Activated T-cell treated with anti-CD3 and anti-CD28 coated beads, Interleukin-2, amount 50 U/mL, for 4 hours (primary cell): Measurements from ENCODE around the gene ZNF592. TPM values are rescaled to one million over a fixed set of nuclear protein-coding genes. Genes with fewer than 3 reads are reported as not detected.

Experiments
- ATAC-seq, 2 donors: fragments of 200-7000 bp; cut with Tn5 transposase; one replicate each; pipeline ENCODE4 v1.10.0; 2021
- DNase-seq: peaks from one replicate; pipeline ENCODE4 v3.0.0-alpha.2; 2020
- H3K27me3 Mint-ChIP-seq: one replicate; pipeline ENCODE4 v1.8.0; 2021; ENCODE audit warnings: low read depth, mixed read lengths
- H3K36me3 Mint-ChIP-seq: one replicate; pipeline ENCODE4 v1.8.0; 2022; ENCODE audit warnings: mixed read lengths; ENCODE audit not compliant: insufficient read depth
- H3K4me1 Mint-ChIP-seq: one replicate; pipeline ENCODE4 v1.8.0; 2021; ENCODE audit warnings: low read depth, mixed read lengths
- H3K4me3 Mint-ChIP-seq: one replicate; pipeline ENCODE4 v1.8.0; 2021; ENCODE audit warnings: mild to moderate bottlenecking, moderate library complexity, mixed read lengths
- H3K9me3 Mint-ChIP-seq: one replicate; pipeline ENCODE4 v1.8.0; 2021; ENCODE audit warnings: mixed read lengths
- total RNA-seq, 3 donors: library from RNA; stranded (reverse); gene quantifications; one replicate each; pipeline ENCODE4 v1.2.1, GENCODE V29; 2021

Gene ZNF592
- total RNA-seq, 3 donors from 2014 or later = 28.7 to 30.6 (median 30.5) TPM

- ATAC-seq (no peak), DNase-seq (no peak)
- H3K27me3 Mint-ChIP-seq = no peaks in the 10 kb centered on the region
- no peaks in the 10 kb centered on the region for H3K4me1 Mint-ChIP-seq
- H3K9me3 Mint-ChIP-seq = no peaks in the 10 kb centered on the region
- no peak overlapping the region for H3K4me3 Mint-ChIP-seq
- H3K36me3 Mint-ChIP-seq = no peaks in the 10 kb centered on the region
These were observed 81.0 kb downstream of the ZNF592 start for GRCh38 chr15:84829428-84829827.

DNA sequence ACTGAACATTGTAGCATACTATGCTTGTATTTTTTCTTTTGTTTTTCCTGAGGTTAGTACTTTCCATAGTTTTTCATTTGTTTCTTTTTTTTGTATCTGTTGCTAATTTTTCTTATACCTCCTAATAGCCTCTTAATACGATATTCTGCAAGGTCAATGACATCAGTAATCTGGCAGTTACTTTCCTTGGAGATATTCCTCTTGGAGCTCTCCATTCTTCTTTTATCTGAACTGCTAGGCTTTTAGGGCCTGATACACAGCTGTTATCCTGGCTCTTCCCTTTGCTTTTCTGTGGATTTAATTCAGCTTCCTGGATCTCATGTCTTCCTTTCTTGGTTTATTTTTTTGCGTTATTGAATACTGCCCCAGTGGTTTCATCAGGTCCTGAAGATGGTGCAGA is 81.6 kb downstream of the ZNF592 start:
- Mint-ChIP-seq H3K9me3 (no peaks in the 10 kb centered on the region), H3K27me3 (no peaks in the 10 kb centered on the region), H3K4me1 (no peaks in the 10 kb centered on the region), H3K36me3 (no peaks in the 10 kb centered on the region), H3K4me3 (no peak overlapping the region)
- ATAC-seq (no peak), DNase-seq (no peak)

DNA sequence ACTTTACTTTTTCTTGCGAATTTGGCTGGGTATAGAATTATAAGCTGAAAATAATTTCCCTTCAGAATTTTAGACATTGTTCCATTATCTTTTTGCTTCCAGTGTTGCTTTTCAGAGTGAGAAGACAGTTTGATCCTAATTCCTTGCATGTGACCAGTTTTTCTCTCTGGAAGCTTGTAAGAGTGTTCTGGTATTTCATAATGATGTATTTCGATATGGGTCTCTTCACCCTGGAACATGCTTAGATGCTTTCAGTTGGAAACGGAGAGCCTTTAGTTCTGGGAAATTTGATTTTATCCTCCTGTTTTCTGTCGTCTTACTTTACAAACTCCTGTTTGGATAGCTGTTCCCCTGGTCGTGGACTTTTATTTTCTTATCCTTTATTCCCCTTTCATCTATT is 82.6 kb downstream of the ZNF592 start:
- no peaks in the 10 kb centered on the region for H3K27me3 Mint-ChIP-seq
- ATAC-seq (no peak), DNase-seq (no peak)
- no peak overlapping the region for H3K4me3 Mint-ChIP-seq
- H3K4me1 Mint-ChIP-seq = no peaks in the 10 kb centered on the region
- H3K9me3 Mint-ChIP-seq = no peaks in the 10 kb centered on the region
- no peaks in the 10 kb centered on the region for H3K36me3 Mint-ChIP-seq

GRCh38 chr15:84831613-84832012 is 83.2 kb downstream of the ZNF592 start:
- H3K9me3 Mint-ChIP-seq = no peaks in the 10 kb centered on the region
- H3K27me3 Mint-ChIP-seq = no peaks in the 10 kb centered on the region
- no peak overlapping the region for H3K4me3 Mint-ChIP-seq
- ATAC-seq (no peak), DNase-seq (no peak)
- no peaks in the 10 kb centered on the region for H3K4me1 Mint-ChIP-seq
- H3K36me3 Mint-ChIP-seq = no peaks in the 10 kb centered on the region

DNA sequence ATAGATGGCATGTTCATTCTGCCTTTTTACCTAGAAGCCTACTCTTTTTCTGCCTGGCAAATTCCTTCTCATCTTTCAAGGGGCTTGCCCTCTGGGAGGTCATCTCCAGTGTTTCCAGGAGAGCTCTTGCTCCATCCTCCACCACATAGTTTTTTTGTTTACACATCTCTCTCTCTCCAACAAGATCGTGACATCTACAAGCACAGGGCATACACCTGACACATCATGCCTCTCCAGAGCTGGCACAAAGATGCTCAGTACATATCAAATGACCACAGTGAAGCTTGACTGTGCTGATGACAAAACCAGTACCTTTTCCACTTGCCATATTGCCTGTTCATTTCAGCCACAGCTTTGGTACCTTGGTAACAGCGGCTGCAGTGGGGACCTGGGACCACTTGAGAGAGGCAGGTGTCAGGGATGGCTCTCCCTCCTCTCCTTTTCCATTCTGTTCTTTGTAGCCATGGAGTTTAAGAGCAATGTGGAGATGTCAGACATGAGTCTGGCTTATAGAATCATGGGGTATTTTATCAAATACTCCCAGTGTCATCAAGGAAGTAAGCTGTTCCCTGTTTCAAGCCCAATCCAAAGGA is 84.2 kb downstream of the ZNF592 start:
- Mint-ChIP-seq H3K4me3 (no peak overlapping the region), H3K27me3 (no peaks in the 10 kb centered on the region), H3K36me3 (no peaks in the 10 kb centered on the region), H3K9me3 (no peaks in the 10 kb centered on the region), H3K4me1 (no peaks in the 10 kb centered on the region)
- no peak for ATAC-seq
- no peak for DNase-seq

- DNase-seq = no peak
- no peak overlapping the region for H3K4me3 Mint-ChIP-seq
- ATAC-seq = no peak
- H3K27me3 Mint-ChIP-seq = no peaks in the 10 kb centered on the region
- no peaks in the 10 kb centered on the region for H3K36me3 Mint-ChIP-seq
- H3K4me1 Mint-ChIP-seq = no peaks in the 10 kb centered on the region
- H3K9me3 Mint-ChIP-seq = no peaks in the 10 kb centered on the region
These were observed 85.2 kb downstream of the ZNF592 start for GRCh38 chr15:84833447-84834228.

DNA sequence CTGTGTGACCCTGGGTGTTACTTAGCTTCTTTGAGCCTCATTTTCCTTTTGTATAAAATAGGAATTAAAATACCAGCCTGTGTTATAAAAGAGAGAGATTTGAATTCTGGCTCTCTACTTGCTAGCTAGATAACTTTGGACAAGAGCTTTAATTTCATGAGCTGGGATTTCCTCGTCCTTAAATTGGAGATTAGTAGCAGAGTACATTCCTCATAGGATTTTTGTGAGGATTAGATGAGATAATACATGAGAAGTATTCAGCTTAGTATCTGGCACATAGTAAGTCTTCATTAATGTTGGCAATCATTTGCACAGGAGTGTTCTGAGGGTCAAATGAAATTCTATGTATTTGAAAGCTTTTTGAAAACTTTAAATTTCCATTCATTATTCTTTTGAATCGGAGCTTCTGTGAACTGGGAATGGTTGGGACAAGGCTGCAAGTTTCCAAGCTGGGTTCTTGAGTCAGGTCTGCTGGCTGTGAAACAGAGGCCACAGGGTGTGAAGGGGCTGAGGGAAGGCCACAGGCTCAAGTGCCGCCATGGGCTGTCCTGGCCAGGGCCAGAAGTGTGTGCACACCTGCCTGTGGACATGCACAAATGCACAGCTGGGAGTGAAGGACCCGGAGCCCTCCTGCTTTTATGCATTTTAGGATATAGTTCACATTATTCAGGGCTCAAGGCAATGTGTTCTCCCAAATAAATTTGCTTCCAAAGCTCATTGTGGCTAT is 86.0 kb downstream of the ZNF592 start:
- Mint-ChIP-seq H3K27me3 (no peaks in the 10 kb centered on the region), H3K9me3 (no peaks in the 10 kb centered on the region), H3K4me1 (no peaks in the 10 kb centered on the region), H3K36me3 (no peaks in the 10 kb centered on the region), H3K4me3 (no peak overlapping the region)
- ATAC-seq (no peak), DNase-seq (no peak)

GRCh38 chr15:84834969-84835368 is 86.6 kb downstream of the ZNF592 start:
- ATAC-seq (no peak), DNase-seq (no peak)
- Mint-ChIP-seq H3K36me3 (no peaks in the 10 kb centered on the region), H3K4me1 (no peaks in the 10 kb centered on the region), H3K9me3 (no peaks in the 10 kb centered on the region), H3K27me3 (no peaks in the 10 kb centered on the region), H3K4me3 (no peak overlapping the region)

GRCh38 chr15:84835661-84836337 is 87.4 kb downstream of the ZNF592 start:
- H3K4me1 Mint-ChIP-seq = no peaks in the 10 kb centered on the region
- no peaks in the 10 kb centered on the region for H3K36me3 Mint-ChIP-seq
- ATAC-seq (no peak), DNase-seq (no peak)
- no peak overlapping the region for H3K4me3 Mint-ChIP-seq
- H3K27me3 Mint-ChIP-seq = no peaks in the 10 kb centered on the region
- H3K9me3 Mint-ChIP-seq = no peaks in the 10 kb centered on the region

GRCh38 chr15:84836844-84837243 is 88.5 kb downstream of the ZNF592 start:
- Mint-ChIP-seq H3K36me3 (no peaks in the 10 kb centered on the region), H3K4me3 (no peak overlapping the region), H3K4me1 (no peaks in the 10 kb centered on the region), H3K27me3 (no peaks in the 10 kb centered on the region), H3K9me3 (no peaks in the 10 kb centered on the region)
- no peak for ATAC-seq
- no peak for DNase-seq

- H3K36me3 Mint-ChIP-seq = no peaks in the 10 kb centered on the region
- H3K4me1 Mint-ChIP-seq = no peaks in the 10 kb centered on the region
- ATAC-seq (no peak), DNase-seq (no peak)
- peaks cover 1% of the 10 kb centered on the region for H3K27me3 Mint-ChIP-seq
- no peak overlapping the region for H3K4me3 Mint-ChIP-seq
- no peaks in the 10 kb centered on the region for H3K9me3 Mint-ChIP-seq
These were observed 91.3 kb downstream of the ZNF592 start for GRCh38 chr15:84839714-84840113.

DNA sequence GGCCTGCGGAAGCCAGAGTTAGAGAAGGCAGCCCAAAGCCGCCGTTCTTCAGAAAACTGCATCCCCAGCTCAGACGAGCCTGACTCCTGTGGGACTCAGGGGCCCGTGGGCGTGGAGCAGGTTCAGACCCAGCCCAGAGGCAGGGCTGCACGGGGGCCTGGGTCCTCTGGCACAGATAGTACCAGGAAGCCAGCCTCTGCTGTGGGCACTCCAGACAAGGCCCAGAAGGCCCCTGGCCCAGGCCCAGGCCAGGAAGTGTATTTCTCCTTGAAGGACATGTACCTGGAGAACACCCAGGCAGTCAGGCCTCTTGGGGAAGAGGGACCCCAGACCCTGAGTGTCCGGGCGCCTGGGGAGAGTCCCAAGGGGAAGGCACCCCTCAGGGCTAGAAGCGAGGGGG is 91.9 kb downstream of the ZNF592 start:
- ATAC-seq (no peak), DNase-seq (no peak)
- no peak overlapping the region for H3K4me3 Mint-ChIP-seq
- no peaks in the 10 kb centered on the region for H3K4me1 Mint-ChIP-seq
- H3K27me3 Mint-ChIP-seq = peaks cover 1% of the 10 kb centered on the region
- H3K9me3 Mint-ChIP-seq = no peaks in the 10 kb centered on the region
- H3K36me3 Mint-ChIP-seq = no peaks in the 10 kb centered on the region

DNA sequence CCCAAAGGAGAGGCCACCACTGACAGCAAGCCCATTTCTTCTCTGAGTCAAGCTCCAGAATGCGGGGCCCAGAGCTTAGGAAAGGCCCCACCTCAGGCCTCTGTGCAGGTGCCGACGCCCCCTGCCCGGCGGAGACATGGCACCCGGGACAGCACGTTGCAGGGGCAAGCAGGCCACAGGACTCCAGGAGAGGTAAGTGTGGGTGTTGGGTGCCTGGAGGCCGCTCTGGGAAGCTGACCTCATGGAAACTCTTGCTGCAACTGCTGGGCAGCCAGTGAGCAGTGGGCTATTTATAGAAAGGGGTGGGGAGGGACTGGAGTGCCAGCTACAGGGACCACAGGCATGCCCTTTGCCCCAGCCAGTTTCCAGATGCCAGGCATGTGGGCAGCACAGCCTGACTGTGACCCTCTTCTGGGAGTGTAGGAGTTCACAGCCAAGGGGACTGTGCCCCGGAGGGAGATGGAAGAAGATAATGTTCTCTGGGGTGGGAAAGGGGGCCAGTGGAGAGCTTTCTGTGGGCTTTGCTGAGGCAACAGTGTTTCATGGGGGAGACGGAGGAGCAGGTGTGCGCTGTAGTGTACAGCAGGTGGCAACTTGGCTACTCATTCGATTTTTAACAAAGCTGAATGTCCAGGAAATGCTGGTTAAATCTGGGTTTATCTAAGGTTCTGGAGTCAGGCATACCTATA is 92.5 kb downstream of the ZNF592 start:
- no peaks in the 10 kb centered on the region for H3K4me1 Mint-ChIP-seq
- H3K36me3 Mint-ChIP-seq = no peaks in the 10 kb centered on the region
- no peaks in the 10 kb centered on the region for H3K9me3 Mint-ChIP-seq
- ATAC-seq = no peak
- DNase-seq = no peak
- H3K4me3 Mint-ChIP-seq = no peak overlapping the region
- peaks cover 1% of the 10 kb centered on the region for H3K27me3 Mint-ChIP-seq

GRCh38 chr15:84842781-84843180 is 94.4 kb downstream of the ZNF592 start:
- no peaks in the 10 kb centered on the region for H3K4me1 Mint-ChIP-seq
- no peaks in the 10 kb centered on the region for H3K36me3 Mint-ChIP-seq
- H3K27me3 Mint-ChIP-seq = peaks cover 1% of the 10 kb centered on the region
- ATAC-seq = no peak
- DNase-seq = no peak
- H3K4me3 Mint-ChIP-seq = no peak overlapping the region
- H3K9me3 Mint-ChIP-seq = peaks cover 11% of the 10 kb centered on the region
